Activated naive CD4-positive, alpha-beta T cell treated with anti-CD3 and anti-CD28 coated beads for 36 hours (primary cell): ENCODE results near the gene ALPP. TPM values are rescaled to one million over a fixed set of nuclear protein-coding genes. Genes with fewer than 3 reads are reported as not detected.

ENCODE experiments used
- CTCF ChIA-PET: fragments of 350-600 bp; sonication (Branson Sonifier 250); formaldehyde crosslinking; loops from one replicate; lab custom pipeline; 2021; ENCODE audit warnings: antibody characterized with exemption; lab: Charles Lee
- DNase-seq: peaks from one replicate; pipeline ENCODE4 v3.0.0-alpha.2; 2020
- H3K27ac Mint-ChIP-seq: one replicate; pipeline ENCODE4 v1.8.0; 2021; ENCODE audit warnings: mild to moderate bottlenecking, mixed read lengths
- H3K27me3 Mint-ChIP-seq: one replicate; pipeline ENCODE4 v1.8.0; 2021; ENCODE audit warnings: low read depth, mixed read lengths
- H3K36me3 Mint-ChIP-seq: one replicate; pipeline ENCODE4 v1.8.0; 2021; ENCODE audit warnings: low read depth, mixed read lengths
- H3K4me1 Mint-ChIP-seq: one replicate; pipeline ENCODE4 v1.8.0; 2021; ENCODE audit warnings: low read depth, mixed read lengths
- H3K4me3 Mint-ChIP-seq: one replicate; pipeline ENCODE4 v1.8.0; 2021; ENCODE audit warnings: mild to moderate bottlenecking, moderate library complexity, mixed read lengths
- H3K9me3 Mint-ChIP-seq: one replicate; pipeline ENCODE4 v1.8.0; 2021; ENCODE audit warnings: mixed read lengths
- intact Hi-C: fragments of 100-400 bp; cut with micrococcal nuclease; formaldehyde crosslinking; loops from one replicate; pipeline ENCODE4 v1.15.1; 2023
- total RNA-seq, 2 experiments: library from RNA; stranded (reverse); gene quantifications; one replicate each; pipeline ENCODE4 v1.2.3, GENCODE V29; 2021

The ALPP gene
- total RNA-seq, 2 experiments from 2014 or later, result not detected

- DNase-seq, result peak; percentile 15
These were observed 34.7 kb upstream of the ALPP start for GRCh38 chr2:232343821-232344220.

GRCh38 chr2:232345251-232345650, 33.3 kb upstream of the ALPP start:
- no peak overlapping the region for H3K27ac Mint-ChIP-seq
- CTCF ChIA-PET, result no interaction called here
- H3K27me3 Mint-ChIP-seq, result peaks cover 5% of the 10 kb centered on the region
- intact Hi-C loops, result loop anchor here (10.0 kb wide), 1 partner anchor 180 kb away; the partner anchor contains the start of genes CHRND and PRSS56
- peaks cover under 1% of the 10 kb centered on the region for H3K4me1 Mint-ChIP-seq
- no peaks in the 10 kb centered on the region for H3K36me3 Mint-ChIP-seq
- peaks cover 2% of the 10 kb centered on the region for H3K9me3 Mint-ChIP-seq
- DNase-seq, result peak; percentile 1
- H3K4me3 Mint-ChIP-seq, result no peak overlapping the region

More at GRCh38 chr2:232343821-232344220, 34.7 kb upstream of the ALPP start:
- H3K4me3 Mint-ChIP-seq, result no peak overlapping the region
- no peak overlapping the region for H3K27ac Mint-ChIP-seq
- peaks cover 3% of the 10 kb centered on the region for H3K27me3 Mint-ChIP-seq
- H3K9me3 Mint-ChIP-seq, result peaks cover 2% of the 10 kb centered on the region
- no peaks in the 10 kb centered on the region for H3K4me1 Mint-ChIP-seq
- CTCF ChIA-PET, result interaction anchor here (1.0 kb wide), 1 partner anchor 10 kb away, joined by 3 read pairs; no protein-coding TSS in a partner anchor
- intact Hi-C loops, result loop anchor here (10.0 kb wide), 1 partner anchor 181 kb away; the partner anchor contains the start of genes CHRND and PRSS56
- H3K36me3 Mint-ChIP-seq, result no peaks in the 10 kb centered on the region

GRCh38 chr2:232347369-232347768, 31.2 kb upstream of the ALPP start:
- Mint-ChIP-seq H3K27me3 (peaks cover 10% of the 10 kb centered on the region), H3K9me3 (peaks cover 2% of the 10 kb centered on the region), H3K4me3 (no peak overlapping the region), H3K36me3 (no peaks in the 10 kb centered on the region), H3K27ac (no peak overlapping the region), H3K4me1 (peaks cover 9% of the 10 kb centered on the region)
- intact Hi-C loops, result loop anchor here (10.0 kb wide), 1 partner anchor 177 kb away; the partner anchor contains the start of genes CHRND and PRSS56
- CTCF ChIA-PET, result no interaction called here
- DNase-seq, result no peak

- H3K4me3 Mint-ChIP-seq, result no peak overlapping the region
- no peak overlapping the region for H3K27ac Mint-ChIP-seq
- CTCF ChIA-PET, result no interaction called here
- intact Hi-C loops, result loop anchor here (10.0 kb wide), 1 partner anchor 176 kb away; the partner anchor contains the start of genes CHRND and PRSS56
- peaks cover 9% of the 10 kb centered on the region for H3K4me1 Mint-ChIP-seq
- H3K36me3 Mint-ChIP-seq, result no peaks in the 10 kb centered on the region
- DNase-seq, result peak; percentile 6
- peaks cover 2% of the 10 kb centered on the region for H3K9me3 Mint-ChIP-seq
- H3K27me3 Mint-ChIP-seq, result peaks cover 18% of the 10 kb centered on the region
These were observed 29.6 kb upstream of the ALPP start for GRCh38 chr2:232348936-232349335.

GRCh38 chr2:232349546-232349945, 29.0 kb upstream of the ALPP start:
- H3K36me3 Mint-ChIP-seq, result no peaks in the 10 kb centered on the region
- no peak overlapping the region for H3K27ac Mint-ChIP-seq
- H3K27me3 Mint-ChIP-seq, result peaks cover 18% of the 10 kb centered on the region
- H3K9me3 Mint-ChIP-seq, result peaks cover 2% of the 10 kb centered on the region
- H3K4me3 Mint-ChIP-seq, result no peak overlapping the region
- peak; percentile 1 for DNase-seq
- intact Hi-C loops, result loop anchor here (10.0 kb wide), 1 partner anchor 175 kb away; the partner anchor contains the start of genes CHRND and PRSS56
- peaks cover 9% of the 10 kb centered on the region for H3K4me1 Mint-ChIP-seq
- CTCF ChIA-PET, result interaction anchor here (0.6 kb wide), 1 partner anchor 14 kb away, joined by 3 read pairs; no protein-coding TSS in a partner anchor

GRCh38 chr2:232349946-232350635, 28.5 kb upstream of the ALPP start:
- intact Hi-C loops, result loop anchor here (10.0 kb wide), 1 partner anchor 175 kb away; the partner anchor contains the start of genes CHRND and PRSS56

GRCh38 chr2:232350804-232351685, 27.5 kb upstream of the ALPP start:
- DNase-seq, result peak; percentile 19
- intact Hi-C loops, result no loop called here
- peaks cover 9% of the 10 kb centered on the region for H3K4me1 Mint-ChIP-seq
- H3K4me3 Mint-ChIP-seq, result no peak overlapping the region
- peaks cover 18% of the 10 kb centered on the region for H3K27me3 Mint-ChIP-seq
- no peak overlapping the region for H3K27ac Mint-ChIP-seq
- peaks cover 2% of the 10 kb centered on the region for H3K9me3 Mint-ChIP-seq
- CTCF ChIA-PET, result interaction anchor here (0.8 kb wide), 1 partner anchor 441 kb away, joined by 3 read pairs; no protein-coding TSS in a partner anchor
- no peaks in the 10 kb centered on the region for H3K36me3 Mint-ChIP-seq

More at GRCh38 chr2:232349946-232350635, 28.5 kb upstream of the ALPP start:
- Mint-ChIP-seq H3K9me3 (peaks cover 2% of the 10 kb centered on the region), H3K4me3 (no peak overlapping the region), H3K27me3 (peaks cover 18% of the 10 kb centered on the region), H3K4me1 (peaks cover 9% of the 10 kb centered on the region), H3K36me3 (no peaks in the 10 kb centered on the region), H3K27ac (no peak overlapping the region)
- DNase-seq, result peak; percentile 3
- CTCF ChIA-PET, result interaction anchor here (0.6 kb wide), 1 partner anchor 13 kb away, joined by 3 read pairs; no protein-coding TSS in a partner anchor

GRCh38 chr2:232351686-232352510, 26.7 kb upstream of the ALPP start:
- Mint-ChIP-seq H3K36me3 (no peaks in the 10 kb centered on the region), H3K4me3 (no peak overlapping the region), H3K9me3 (peaks cover 3% of the 10 kb centered on the region), H3K27ac (no peak overlapping the region), H3K27me3 (peaks cover 17% of the 10 kb centered on the region), H3K4me1 (peaks cover 9% of the 10 kb centered on the region)
- intact Hi-C loops, result no loop called here
- peak; percentile 2 for DNase-seq
- CTCF ChIA-PET, result no interaction called here

GRCh38 chr2:232352511-232353091, 25.9 kb upstream of the ALPP start:
- H3K27ac Mint-ChIP-seq, result no peak overlapping the region
- H3K9me3 Mint-ChIP-seq, result peaks cover 4% of the 10 kb centered on the region
- CTCF ChIA-PET, result no interaction called here
- H3K4me1 Mint-ChIP-seq, result peaks cover 9% of the 10 kb centered on the region
- intact Hi-C loops, result no loop called here
- H3K27me3 Mint-ChIP-seq, result peaks cover 15% of the 10 kb centered on the region
- H3K36me3 Mint-ChIP-seq, result no peaks in the 10 kb centered on the region
- DNase-seq, result peak; percentile 1
- no peak overlapping the region for H3K4me3 Mint-ChIP-seq

- Mint-ChIP-seq H3K4me1 (peaks cover 9% of the 10 kb centered on the region), H3K27me3 (peaks cover 15% of the 10 kb centered on the region), H3K9me3 (peaks cover 4% of the 10 kb centered on the region), H3K27ac (no peak overlapping the region), H3K4me3 (no peak overlapping the region), H3K36me3 (no peaks in the 10 kb centered on the region)
- peak; percentile 1 for DNase-seq
- CTCF ChIA-PET, result no interaction called here
- intact Hi-C loops, result no loop called here
These were observed 25.5 kb upstream of the ALPP start for GRCh38 chr2:232353096-232353495.

- peak; percentile 0 for DNase-seq
These were observed 24.9 kb upstream of the ALPP start for GRCh38 chr2:232353660-232354059.

More at GRCh38 chr2:232353660-232354059, 24.9 kb upstream of the ALPP start:
- Mint-ChIP-seq H3K36me3 (no peaks in the 10 kb centered on the region), H3K27ac (no peak overlapping the region), H3K4me3 (no peak overlapping the region), H3K9me3 (peaks cover 2% of the 10 kb centered on the region), H3K4me1 (peaks cover 9% of the 10 kb centered on the region), H3K27me3 (peaks cover 15% of the 10 kb centered on the region)
- intact Hi-C loops, result no loop called here
- CTCF ChIA-PET, result interaction anchor here (0.8 kb wide), 1 partner anchor 454 kb away, joined by 4 read pairs; no protein-coding TSS in a partner anchor
